Hematopoietic multipotent progenitor cell treated with erythropoietin and hydrocortisone succinate and interleukin-3 and kit ligand, for 4 days (in vitro differentiated cells): ENCODE data around the gene FKBP8.

Source experiments
- DNase-seq: peaks from one replicate; pipeline ENCODE4 v3.0.0-alpha.2; 2015

Gene FKBP8

DNA sequence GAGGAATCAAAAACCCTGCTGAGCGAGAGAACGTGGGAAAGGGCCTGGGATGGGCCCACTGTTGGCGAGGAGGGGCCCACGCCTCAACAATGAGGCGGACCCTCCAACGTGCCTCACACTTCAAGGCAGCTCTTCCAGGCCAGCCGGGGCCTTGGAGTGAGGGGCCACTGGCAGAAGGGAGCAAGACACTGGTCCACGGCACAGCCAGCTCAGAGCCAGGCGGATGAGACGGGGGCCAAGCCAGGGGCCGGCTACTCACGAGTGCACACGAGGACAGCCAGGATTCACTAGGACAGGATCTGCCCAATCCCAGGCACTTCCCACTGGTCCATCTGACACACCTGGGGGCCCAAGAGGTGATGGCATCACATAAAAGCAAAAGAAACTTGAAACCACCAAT is 42.0 kb downstream of the FKBP8 start:
- no peak for DNase-seq

DNA sequence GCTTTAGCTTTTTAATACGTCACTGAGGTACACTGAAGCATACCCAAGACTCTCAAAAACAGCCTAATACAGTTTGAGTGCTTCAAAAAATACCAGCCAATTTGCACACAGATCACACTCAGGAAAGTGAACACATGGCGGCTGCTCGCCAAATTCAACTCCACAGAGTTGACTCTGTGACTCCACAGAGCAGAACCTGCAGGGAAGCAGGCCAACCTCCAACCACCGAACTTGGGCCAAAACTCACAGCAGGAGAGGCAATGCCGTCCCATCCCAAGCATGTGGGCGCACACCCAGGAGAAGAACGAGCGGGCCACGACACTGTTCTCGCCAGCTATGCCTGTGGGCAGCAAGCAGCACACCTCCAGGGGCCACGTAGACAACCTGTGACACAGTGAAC is 42.6 kb downstream of the FKBP8 start:
- DNase-seq, result no peak

DNA sequence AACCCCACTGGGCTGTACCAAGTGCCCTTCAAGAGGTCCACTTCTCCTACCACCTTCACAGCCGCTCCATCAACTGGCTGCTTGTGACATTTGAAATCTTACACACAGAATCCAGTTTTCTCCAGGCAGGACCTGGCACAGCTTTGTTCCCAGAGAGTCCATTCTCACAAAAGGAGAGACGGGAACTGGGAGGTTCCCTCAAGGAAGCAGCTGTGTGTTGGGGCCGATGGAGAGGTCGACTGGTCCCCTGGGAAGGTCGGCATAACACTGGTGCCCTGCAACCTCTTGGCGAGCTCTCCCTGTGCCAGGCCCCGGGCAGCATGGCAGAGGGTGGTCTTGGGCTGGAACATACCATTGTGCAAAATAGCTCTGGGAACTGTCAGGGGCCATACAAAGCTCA is 43.0 kb downstream of the FKBP8 start:
- DNase-seq, result no peak

- no peak for DNase-seq
Measured at GRCh38 chr19:18499055-18499775, 44.2 kb downstream of the FKBP8 start.

DNA sequence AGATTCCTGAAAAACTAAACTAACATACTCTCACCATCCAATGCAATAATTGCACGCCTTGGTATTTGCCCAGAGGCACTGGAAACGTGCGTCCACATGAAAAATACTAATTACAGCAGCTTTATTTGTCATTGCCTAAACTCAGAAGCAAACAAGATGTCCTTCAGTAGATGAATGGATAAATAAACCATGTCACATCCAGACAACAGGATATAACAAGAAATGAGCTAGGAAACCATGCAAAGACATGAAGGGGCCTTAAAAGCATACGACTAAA is 46.5 kb downstream of the FKBP8 start:
- no peak for DNase-seq

DNA sequence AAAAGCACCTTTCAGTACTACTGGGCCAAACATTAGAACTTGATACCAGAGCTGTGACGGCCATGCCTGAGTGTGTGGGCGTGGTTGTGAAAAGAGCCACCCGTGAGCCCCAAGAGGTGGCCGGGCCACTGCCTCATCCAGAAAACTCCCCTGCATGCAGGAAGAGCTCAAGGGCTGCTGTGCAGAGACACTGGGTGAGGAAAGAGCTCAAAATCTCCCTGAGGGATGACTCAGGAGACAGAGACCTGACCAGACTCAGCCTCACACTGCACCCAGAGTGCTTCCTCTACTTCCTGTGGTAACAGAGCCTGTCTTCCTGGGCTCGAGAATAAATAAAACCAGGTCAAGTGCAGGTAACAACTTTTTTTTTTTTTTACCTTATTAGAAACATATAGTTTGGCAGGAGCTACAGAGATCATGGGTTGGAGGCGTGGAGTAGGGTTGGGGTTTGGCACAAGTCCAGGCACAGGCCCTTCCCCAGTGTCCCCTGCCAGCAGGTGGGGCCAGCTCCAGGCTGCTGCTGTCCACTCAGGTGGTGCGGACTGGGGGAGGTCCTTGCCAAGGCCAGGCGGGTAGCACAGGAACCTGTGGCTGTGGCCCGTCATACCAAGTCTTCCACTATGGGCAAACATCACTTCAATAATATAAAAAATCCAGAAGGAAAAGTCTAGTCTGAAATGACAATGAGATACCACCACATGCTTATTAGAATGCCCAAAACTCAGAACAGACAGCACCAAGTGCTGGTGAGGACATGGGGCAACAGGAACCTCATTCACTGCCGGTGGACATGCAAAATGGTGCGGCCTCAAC is 47.0 kb downstream of the FKBP8 start:
- DNase-seq, result peak; percentile 58

- no peak for DNase-seq
Measured at GRCh38 chr19:18495204-18495911, 48.0 kb downstream of the FKBP8 start.

- DNase-seq, result no peak
Measured at GRCh38 chr19:18494267-18494607, 49.1 kb downstream of the FKBP8 start.

DNA sequence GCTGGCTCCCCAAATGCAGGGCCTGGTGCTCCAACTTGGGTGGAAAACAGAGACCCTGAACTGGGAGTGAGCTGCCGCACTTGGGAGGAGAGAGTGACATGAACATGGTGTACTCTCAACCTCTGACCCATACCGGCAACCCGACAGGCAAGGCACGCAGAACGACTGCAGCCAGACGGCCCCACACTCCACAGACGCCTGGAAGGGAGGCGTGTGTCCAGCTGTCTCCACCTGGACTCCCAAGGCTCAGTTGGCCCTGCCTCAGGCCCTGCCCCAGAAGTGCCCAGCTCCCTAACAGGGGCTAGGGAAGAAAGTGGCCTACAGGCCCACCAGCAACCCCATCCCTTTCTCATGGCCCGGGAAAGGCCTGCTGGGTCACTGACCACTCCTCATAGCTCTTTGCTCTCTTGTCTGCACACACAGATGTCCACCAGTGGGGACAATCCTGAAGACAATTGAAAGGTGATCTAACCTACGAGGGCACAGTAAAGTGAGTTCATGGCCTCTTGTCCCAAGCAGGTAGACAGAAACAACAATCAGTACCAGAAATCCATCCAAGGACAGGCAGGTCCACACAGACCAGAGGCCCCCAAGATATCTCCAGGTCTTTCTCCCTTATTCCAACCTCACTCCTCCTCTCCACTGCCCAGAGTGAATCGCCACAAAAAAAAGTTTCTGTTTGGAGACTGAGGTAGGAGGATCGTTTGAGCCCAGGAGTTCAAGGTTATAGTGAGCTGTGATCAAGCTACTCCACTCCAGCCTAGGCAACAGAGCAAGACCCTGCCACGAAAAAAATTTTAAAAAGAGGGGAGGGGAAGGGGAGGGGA is 49.7 kb downstream of the FKBP8 start:
- no peak for DNase-seq

DNA sequence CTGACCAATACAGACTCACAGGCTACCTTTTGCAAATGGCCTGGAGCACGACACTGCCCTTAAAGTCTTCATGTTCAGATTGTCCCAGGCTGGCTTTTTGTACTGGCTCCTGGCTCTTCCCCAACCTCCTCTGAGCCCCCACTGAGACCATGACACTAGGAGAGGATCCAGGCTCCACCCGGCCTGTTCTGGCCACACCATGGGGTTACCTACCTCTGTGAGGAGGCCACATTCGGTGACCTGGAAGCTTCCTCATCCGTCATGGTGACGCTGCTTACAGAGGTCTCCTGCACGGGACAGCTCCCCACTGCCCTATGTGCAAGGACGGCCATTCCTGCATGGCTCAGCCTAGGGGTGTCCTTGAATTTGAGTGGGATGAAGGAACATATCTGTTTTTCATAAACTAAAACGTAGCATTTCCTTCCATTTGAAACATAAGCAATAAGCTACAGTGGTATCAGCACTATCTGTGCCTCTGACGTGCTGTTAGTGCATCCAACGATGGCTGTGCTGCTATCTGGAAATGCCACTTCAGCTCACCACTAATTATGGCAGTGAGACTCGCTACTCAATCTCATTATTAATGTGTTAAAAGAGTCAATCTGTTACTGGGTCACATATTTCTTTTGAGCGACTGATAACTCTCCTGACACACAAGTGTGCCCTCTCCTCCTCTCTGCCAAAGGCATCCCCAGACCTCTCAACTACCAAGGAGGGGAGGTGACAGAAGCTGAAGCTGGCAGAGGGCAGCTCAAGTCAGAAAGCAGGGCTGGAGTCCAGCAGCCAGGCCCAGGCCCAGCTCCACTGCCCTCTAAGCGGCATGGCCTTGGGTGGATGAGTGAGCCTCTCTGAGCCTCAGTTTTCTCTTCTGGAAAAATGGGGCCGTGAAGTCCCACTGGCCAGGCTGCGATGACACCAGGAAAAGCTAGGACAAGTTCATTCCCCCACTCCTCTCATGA is 51.1 kb downstream of the FKBP8 start:
- no peak for DNase-seq

DNA sequence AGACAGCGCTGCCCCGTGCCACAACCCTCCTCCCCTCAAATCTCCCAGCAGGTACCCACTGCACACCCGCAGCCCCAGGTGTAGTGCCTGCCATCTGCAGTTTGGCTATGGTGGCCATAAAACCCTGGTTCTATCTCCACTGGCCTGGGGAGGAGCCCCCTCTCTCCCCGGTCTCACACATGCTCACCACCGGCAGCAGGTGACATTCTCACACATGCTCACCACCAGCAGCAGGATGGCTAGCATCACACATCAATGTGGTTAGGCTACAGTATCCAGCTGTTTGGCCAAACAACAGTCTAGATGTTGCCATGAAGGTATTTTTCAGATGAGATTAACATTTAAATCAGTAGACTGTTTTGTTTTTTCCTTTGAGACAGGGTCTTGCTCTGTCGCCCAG is 52.6 kb downstream of the FKBP8 start:
- DNase-seq, result no peak

DNA sequence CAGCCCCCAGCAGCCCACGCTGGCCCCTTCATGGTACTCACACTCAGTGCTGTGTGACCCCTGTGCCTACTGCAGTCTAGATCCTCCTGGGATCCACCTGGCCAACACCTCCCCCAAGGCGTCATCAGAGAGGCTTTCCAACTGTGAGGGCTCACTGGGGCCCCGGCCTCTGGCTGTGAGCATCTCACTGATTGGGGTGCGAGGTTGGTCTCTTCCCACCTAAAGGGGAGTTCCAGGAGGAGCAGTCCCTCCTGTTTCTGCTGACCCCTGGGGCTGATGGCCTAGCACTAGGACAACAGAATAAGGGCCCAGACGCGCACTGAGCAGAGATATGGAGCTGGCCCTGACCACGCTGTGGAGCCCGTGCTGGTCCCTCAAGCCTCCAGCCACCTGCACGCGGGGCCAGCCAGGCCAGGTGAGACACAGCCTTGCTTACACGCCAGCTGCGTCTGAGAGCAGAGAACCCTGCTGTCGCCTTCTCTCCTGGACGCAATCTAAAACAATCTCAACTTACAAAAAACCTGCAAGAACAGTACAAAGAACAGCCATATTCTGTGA is 53.7 kb downstream of the FKBP8 start:
- DNase-seq, result no peak

GRCh38 chr19:18488838-18489626 is 54.3 kb downstream of the FKBP8 start:
- DNase-seq, result peak; percentile 36

DNA sequence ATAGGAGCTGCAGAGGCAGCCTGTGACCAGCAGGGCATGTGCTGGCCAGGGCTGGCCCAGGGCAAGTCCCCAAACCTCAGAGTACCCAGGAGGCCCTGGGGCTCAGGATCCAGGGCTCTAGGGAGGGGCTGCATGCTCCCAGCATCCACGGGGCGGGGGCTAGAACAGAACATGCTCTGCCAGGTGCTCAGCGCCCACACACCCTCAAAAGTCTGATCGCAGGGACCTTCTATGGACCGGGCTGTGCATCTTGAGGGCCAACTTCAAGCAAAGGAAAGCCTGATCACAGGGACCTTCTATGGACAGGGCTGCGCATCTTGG is 55.0 kb downstream of the FKBP8 start:
- no peak for DNase-seq

GRCh38 chr19:18487576-18488402 is 55.6 kb downstream of the FKBP8 start:
- peak; percentile 73 for DNase-seq

DNA sequence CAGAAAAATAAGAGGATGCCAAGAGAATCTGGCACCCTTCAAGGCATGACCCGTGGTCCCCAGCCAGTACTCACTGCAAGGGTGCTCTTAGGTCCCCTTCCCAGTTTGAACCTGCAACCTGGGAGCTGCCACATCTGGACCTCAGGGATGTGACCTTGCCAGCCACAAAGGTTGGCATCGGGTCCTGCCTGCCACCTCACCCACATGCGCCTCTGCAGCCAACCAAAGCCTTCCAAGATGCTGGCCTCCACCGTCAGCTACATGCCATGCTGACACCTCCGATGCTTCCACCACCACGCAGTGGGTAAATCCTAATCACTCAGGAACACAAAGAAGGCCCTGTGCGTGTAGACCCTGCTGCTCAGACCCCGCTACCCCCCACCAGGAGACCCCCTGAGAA is 56.6 kb downstream of the FKBP8 start:
- DNase-seq, result no peak

GRCh38 chr19:18484992-18485391 is 58.4 kb downstream of the FKBP8 start:
- no peak for DNase-seq

GRCh38 chr19:18483119-18483890 is 60.1 kb downstream of the FKBP8 start:
- DNase-seq, result no peak
